SK-N-MC (cell line): ENCODE measurements around the gene MBIP.

ENCODE experiments used
- DNase-seq: peaks from one replicate; pipeline ENCODE4 v3.0.0-alpha.2; 2011; ENCODE audit warnings: low read depth, low spot score
- H3K27ac ChIP-seq: fragments of 200-600 bp; sonication (generic); 2 replicates; pipeline ENCODE4 v1.5.1; 2016; ENCODE audit warnings: mixed run types
- H3K36me3 ChIP-seq: fragments of 200-600 bp; sonication (generic); 2 replicates; pipeline ENCODE4 v1.6.1; 2017; ENCODE audit warnings: antibody characterized with exemption, low read length, mixed read lengths; ENCODE audit not compliant: insufficient read depth
- H3K4me3 ChIP-seq: fragments of 200-600 bp; sonication (generic); 2 replicates; pipeline ENCODE4 v1.5.1; 2016
- H3K9ac ChIP-seq: fragments of 200-600 bp; sonication (generic); 2 replicates; pipeline ENCODE4 v1.8.0; 2017; ENCODE audit warnings: mixed run types, mixed read lengths; ENCODE audit not compliant: insufficient read length
- H3K9me3 ChIP-seq: fragments of 200-600 bp; sonication (generic); 2 replicates; pipeline ENCODE4 v1.6.1; 2017; ENCODE audit warnings: low read depth, mild to moderate bottlenecking, antibody characterized with exemption, low read length, moderate library complexity, mixed read lengths
- EZH2 ChIP-seq: fragments of 200-600 bp; sonication (generic); IDR thresholded peaks from one replicate; pipeline ENCODE4 v1.6.1; 2017; ENCODE audit warnings: antibody characterized with exemption
- FOXP2 ChIP-seq: optimal IDR thresholded peaks from 2 replicates; pipeline ENCODE3; 2011; ENCODE audit warnings: mild to moderate bottlenecking, moderate library complexity; ENCODE audit not compliant: insufficient read depth; ENCODE audit errors: extremely low read length, control extremely low read depth
- POLR2AphosphoS5 ChIP-seq: IDR thresholded peaks from 2 replicates; pipeline ENCODE4 v1.6.1; 2012; ENCODE audit warnings: mild to moderate bottlenecking, low read depth, low read length, borderline replicate concordance

Gene MBIP

DNA sequence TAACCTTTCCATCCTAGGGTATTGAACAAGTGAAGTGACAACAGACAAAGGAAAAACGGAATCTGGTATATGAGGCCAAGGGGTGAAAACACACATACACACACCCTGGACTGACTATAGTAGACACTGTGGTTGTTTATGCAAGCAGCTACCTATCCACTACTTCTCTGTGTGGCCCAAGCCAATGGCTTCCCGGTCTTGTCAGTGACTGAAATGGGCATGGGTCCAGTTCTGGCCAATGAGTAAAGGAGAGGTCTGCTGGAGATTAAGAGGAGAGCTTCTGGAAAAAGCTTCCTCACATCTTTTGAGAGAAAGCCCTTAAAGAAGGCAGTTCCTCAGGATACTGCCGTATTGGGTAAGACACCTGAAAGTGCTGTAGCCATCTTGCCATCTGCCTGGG is 19.3 kb downstream of the MBIP start:
- no peak overlapping the region for H3K4me3 ChIP-seq
- no peak for TF ChIP-seq POLR2AphosphoS5
- H3K9ac ChIP-seq, result no peak overlapping the region
- H3K36me3 ChIP-seq, result peaks cover 76% of the 10 kb centered on the region
- H3K27ac ChIP-seq, result no peak overlapping the region
- no peaks in the 10 kb centered on the region for H3K9me3 ChIP-seq
- DNase-seq, result no peak

DNA sequence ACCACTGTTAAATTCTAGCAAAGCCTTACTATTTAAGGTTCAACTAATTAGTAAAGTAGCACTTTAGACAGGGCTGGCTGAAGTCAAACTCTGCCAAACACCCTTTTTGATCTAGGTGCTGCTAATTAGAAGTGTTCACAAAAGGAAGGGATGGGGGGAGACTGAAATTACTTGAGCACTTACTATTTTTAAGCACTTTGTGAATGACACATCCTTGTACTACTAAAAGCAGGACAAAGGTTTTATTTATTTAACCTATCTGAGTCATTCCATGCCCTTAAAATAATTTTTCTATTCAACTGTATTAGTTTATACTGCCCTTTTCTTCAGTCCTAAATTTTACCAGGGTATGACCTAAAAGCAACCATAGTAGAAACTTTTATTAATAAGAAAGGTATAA is 20.1 kb downstream of the MBIP start:
- TF ChIP-seq POLR2AphosphoS5 (no peak), EZH2 (no peak), FOXP2 (no peak)
- H3K27ac ChIP-seq, result no peak overlapping the region

DNA sequence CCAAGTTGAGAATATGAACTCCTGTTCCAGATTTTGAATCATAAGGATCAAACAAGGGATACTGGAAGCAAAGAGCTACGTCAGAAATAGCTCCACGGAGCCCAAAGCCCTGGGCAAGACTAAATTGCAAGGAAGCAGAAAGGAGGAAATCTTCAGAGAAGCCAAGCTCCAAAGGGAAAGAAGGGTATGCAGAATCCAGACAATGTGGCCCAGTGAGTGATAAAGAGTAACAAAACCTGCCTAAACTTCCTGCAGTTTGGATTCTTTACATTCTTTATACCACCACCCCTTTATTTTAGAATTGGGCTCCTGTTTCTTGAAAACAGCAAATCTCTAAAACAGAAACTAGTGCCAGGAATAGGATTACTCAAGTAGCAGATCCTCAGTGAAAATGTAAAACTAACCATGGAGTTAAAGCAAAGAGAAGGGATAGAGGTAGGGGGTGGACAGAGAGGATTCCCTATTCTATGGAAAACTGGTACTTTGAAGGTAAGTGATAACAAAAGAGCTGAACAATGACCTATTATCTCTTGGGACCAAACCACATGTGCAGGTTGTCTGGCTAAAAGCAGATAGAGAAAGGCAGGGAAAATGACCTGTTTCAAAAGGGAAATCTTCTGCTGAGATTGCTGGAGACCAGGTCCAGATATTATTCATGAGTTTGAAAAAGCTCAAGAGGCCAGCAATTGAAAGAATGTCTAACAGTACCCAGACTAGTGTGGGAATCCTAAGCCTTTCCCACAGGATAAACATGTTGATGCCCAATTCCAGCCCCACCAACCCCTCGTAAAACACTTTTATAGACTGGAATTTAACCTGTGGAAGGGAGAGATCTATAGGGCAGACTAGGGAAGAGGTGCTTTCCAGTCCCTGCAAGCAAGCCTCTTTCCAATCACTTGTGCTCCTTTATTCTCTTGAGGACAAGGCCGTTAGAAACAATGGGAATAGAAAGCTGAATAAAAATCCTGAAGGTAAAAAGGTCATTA is 24.5 kb downstream of the MBIP start:
- peaks cover 50% of the 10 kb centered on the region for H3K36me3 ChIP-seq
- H3K9me3 ChIP-seq, result no peaks in the 10 kb centered on the region
- DNase-seq, result no peak
- TF ChIP-seq POLR2AphosphoS5 (no peak), FOXP2 (no peak), EZH2 (no peak)
- H3K9ac ChIP-seq, result no peak overlapping the region
- H3K4me3 ChIP-seq, result no peak overlapping the region
- H3K27ac ChIP-seq, result peak overlapping the region; percentile 44

More for the DNA sequence above, 20.1 kb downstream of the MBIP start:
- no peak overlapping the region for H3K9ac ChIP-seq
- no peaks in the 10 kb centered on the region for H3K9me3 ChIP-seq
- DNase-seq, result no peak
- H3K36me3 ChIP-seq, result peaks cover 71% of the 10 kb centered on the region
- H3K4me3 ChIP-seq, result no peak overlapping the region

DNA sequence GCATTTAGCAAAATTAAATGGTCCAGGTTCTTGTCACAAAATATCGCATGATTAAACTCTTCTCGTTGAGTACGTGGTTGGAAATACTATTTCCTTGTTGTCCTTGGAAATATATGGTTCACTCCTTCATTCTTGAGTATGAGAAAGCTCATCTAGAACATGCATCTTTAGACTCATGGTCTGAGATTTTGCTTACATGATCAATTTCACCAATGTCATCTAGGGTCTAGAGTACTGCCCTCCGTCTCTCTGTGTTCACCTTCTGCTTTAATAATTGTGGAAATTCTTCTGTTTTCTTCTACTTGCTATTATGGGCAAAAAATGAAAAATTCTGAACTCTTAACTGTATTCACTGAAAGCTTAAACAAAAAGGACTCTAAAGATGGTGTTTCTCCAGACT is 25.9 kb downstream of the MBIP start:
- TF ChIP-seq FOXP2 (no peak), EZH2 (no peak), POLR2AphosphoS5 (no peak)
- Histone ChIP-seq H3K9ac (no peak overlapping the region), H3K36me3 (peaks cover 36% of the 10 kb centered on the region), H3K27ac (peak overlapping the region; percentile 44; the same call in 1 of the 2 replicates), H3K4me3 (no peak overlapping the region), H3K9me3 (no peaks in the 10 kb centered on the region)
- DNase-seq, result no peak

DNA sequence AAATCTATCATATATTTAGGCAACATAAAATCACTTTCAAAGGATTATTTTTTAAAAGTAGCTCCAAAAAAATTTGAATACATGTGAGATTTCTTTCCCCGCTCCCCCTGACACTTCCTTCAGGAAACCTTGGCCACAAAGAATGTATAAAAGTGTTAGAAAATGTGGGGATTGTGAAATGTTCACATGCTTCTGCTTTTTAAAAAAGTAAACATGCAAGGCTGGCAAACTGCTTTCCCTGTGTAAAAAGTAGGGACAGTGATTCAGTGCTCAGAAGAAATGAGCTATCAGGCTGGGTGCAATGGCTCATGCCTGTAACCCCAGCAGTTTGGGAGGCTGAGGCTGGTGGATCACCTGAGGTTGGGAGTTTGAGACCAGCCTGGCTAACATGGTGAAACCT is 26.6 kb downstream of the MBIP start:
- peak overlapping the region; percentile 53; the same call in 1 of the 2 replicates for H3K27ac ChIP-seq
- no peak overlapping the region for H3K9ac ChIP-seq
- DNase-seq, result peak; percentile 50
- H3K9me3 ChIP-seq, result no peaks in the 10 kb centered on the region
- no peak overlapping the region for H3K4me3 ChIP-seq
- peaks cover 31% of the 10 kb centered on the region for H3K36me3 ChIP-seq
- TF ChIP-seq FOXP2 (no peak), EZH2 (no peak), POLR2AphosphoS5 (no peak)

DNA sequence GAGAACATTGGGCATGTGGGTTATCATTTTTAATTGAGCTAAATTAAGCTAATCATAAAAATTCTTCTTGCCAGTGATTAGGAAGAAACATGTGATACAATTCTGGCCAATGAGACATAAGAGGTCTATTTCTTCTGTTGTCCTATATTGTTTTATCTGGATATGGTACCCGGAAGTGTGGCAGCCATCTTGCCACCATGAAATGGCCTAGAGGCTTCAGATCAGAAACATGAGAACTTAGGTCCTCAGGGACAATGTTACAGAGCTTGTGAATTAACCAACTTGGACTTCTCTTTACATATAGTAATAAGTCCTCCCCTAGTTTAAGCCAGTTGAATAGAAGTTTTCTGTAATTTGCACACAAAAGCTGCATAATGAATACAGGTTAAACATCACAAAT is 30.5 kb downstream of the MBIP start:
- no peak for DNase-seq
- Histone ChIP-seq H3K4me3 (no peak overlapping the region), H3K36me3 (0 out of 2 replicates have a peak, but pooled peaks cover 4% of the 10 kb centered on the region), H3K9me3 (no peaks in the 10 kb centered on the region), H3K9ac (no peak overlapping the region), H3K27ac (no peak overlapping the region)
- TF ChIP-seq FOXP2 (no peak), POLR2AphosphoS5 (no peak), EZH2 (no peak)

DNA sequence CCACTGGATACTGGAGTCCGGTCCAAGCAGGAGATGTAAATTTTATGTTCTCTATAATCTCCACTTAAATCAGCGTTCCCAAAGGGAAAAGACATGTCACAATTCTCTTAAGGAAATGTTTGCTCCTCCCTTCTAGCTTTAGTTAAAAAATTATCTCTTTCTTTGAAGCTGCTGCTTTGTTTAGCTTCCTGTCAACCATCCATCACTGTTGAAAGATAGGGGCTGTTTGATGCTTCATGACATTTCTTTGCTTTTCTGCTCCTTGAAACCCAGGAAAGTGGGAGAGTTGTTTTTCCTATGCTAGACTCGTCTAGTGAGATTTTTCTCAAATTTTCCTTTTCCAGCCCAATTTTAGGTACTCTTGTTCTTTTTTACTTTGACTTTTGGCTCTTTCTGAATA is 31.9 kb downstream of the MBIP start:
- Histone ChIP-seq H3K27ac (no peak overlapping the region), H3K9me3 (no peaks in the 10 kb centered on the region), H3K4me3 (no peak overlapping the region), H3K9ac (no peak overlapping the region), H3K36me3 (no peaks in the 10 kb centered on the region)
- DNase-seq, result no peak
- TF ChIP-seq POLR2AphosphoS5 (no peak), EZH2 (no peak), FOXP2 (no peak)

DNA sequence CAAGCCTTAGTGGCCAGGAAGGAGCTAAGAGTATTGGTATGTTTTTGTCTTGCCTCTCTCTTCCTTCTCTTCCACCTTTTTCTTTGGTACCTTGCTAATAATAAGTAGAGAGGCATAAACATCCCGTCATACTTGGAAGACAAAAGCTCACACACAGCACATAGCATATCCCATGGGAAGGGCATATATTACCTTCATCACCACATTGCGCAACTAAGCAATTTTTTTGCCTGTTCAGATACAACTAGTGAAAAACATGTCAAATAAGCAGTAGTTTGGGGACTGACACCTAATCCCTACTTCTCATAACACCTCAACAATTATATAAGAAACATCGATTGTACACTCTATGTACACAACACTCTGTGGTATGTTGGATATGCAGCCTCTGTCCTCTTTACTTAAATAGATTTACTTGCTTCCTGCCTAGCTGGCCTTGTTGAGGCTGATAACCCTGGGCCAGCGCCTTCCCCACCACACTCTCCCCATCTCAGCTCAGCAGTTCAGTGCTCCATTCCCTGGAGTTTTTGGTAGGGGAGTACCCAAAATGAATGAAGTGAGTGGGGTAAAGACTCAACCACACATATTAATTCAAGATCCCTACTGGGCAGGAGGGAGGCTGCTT is 35.4 kb downstream of the MBIP start:
- Histone ChIP-seq H3K9me3 (no peaks in the 10 kb centered on the region), H3K27ac (no peak overlapping the region), H3K9ac (no peak overlapping the region), H3K4me3 (no peak overlapping the region), H3K36me3 (no peaks in the 10 kb centered on the region)
- TF ChIP-seq POLR2AphosphoS5 (no peak), FOXP2 (no peak), EZH2 (no peak)
- DNase-seq, result no peak

DNA sequence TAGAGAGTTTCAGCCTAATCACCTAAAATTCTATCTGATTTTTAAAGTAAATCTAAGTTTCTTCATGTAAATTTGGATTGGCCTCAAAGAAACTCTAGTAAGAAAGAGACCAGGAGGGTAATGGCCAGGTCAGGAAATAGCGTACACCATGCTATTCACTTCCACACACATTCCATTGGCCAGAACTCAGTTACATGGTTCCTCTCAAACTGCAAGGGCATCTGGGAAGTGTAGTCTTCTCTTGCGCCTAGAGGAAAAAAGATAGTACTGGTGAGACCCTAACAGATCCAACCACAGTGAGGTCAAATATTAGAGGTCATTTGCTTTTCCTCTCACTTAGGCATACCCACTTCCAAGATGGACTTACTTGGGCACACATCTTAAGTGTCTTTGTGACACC is 39.1 kb downstream of the MBIP start:
- H3K9me3 ChIP-seq, result no peaks in the 10 kb centered on the region
- no peak overlapping the region for H3K27ac ChIP-seq
- no peak overlapping the region for H3K9ac ChIP-seq
- H3K36me3 ChIP-seq, result no peaks in the 10 kb centered on the region
- no peak overlapping the region for H3K4me3 ChIP-seq
- TF ChIP-seq POLR2AphosphoS5 (no peak), FOXP2 (no peak), EZH2 (no peak)
- no peak for DNase-seq
